ENCODE data around the gene FZD10.

FZD10 gene

GRCh38 chr12:130154276-130155070 lies 7.8 kb upstream of the FZD10 start:
- DNase-seq (ENCODE audit: low spot score): no peak

DNA sequence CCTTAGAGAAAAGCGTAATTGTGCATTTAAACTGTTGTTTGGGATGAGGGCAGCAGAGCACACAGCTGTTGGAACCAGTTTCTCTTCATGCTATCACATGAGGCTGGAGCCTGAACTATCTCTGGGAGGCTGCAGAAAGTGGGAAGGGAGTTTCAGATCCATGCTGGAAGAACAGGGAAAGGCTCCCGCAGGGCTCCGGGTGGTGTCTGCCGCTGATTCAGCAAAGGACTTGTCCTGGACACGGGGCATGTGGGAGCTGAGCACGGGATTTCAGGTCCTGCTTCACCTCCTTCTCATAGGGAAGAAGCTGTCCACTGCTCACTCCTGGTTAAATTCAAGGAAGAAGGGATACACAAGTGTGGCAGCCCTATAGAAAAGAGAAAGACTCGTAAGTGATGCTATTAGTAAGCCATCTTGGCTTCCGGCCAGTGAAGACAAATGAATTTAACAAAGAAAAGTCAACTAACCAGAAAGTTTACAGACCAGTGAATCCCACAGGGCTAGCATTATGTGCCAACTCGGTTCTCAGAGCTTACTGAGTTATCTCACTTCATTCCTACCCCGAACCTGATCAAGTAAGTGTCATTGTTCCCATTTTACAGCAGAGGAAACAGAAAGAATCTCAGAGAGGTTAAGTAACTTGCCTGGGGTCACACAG lies 6.7 kb upstream of the FZD10 start:
- DNase-seq (ENCODE audit: low spot score): no peak

- DNase-seq (ENCODE audit: low spot score): no peak
Measured at GRCh38 chr12:130156652-130157275, 5.5 kb upstream of the FZD10 start.

DNA sequence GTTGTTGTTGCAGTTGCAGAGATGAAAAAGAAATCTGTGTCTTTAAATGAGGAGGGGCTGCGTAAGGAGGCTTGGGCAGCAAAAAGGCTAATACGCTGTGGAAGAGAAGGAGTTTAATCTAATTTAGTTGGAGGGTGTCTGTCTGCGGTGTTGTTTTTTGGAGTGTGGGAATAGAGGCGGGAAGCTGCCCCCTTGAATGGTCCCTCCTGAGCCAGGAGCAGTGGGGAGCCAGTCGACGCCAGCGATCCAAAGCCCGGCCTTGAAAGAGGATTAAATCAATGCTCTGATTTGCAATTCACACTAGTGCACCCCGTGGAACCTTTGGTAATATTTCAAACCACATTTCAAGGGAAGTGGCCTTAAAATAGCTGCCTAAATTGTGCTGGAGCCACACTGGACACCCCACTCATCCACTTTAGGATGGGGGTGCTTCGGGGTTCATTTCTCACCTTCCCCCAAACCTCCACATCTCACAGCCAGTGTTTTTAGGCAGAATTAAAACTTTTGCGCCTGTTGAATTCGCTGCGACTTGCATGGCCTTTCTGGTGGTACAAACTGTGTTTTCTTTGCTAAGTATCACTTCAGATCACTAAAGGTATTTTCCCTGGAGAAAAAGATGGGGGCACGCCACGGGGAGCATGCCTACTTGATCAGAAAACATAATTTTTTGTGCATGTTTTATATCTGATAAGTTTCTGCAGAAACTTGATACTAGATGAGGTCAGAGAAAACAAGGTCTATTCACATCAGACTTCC lies 4.1 kb upstream of the FZD10 start:
- DNase-seq (ENCODE audit: low spot score): no peak

DNA sequence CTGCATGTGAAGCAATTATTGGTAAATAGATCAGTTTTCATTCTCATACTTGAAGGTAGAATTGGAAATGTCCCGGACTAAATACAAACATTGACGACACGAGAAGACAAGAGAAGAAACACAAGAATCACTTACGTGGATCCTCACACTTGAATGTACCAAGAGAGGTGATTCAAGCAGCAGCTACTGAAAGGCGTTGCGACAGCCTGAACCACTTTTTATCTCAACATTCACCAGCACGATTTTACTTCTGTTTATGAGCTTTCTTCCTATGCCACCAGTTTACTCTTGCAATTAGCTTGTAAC lies 3.6 kb upstream of the FZD10 start:
- DNase-seq (ENCODE audit: low spot score): no peak

DNA sequence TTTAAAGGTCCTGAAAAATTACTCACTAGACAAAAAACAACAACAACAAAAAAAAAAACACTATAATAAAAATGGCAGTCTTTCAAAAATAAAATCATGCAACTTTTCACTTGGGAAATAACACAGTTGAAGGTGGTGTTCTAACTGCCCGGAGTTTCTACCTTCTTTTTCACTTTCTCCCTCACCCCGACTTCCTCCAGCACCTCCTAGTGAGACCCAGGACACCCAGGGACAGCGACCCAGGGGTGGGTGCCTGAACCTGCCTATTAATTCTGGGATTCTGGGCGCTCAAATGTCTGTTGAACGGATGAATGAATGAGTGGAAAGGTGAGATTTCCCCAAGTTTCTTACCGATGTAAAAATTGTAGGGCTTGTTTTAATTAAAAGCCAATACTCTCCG lies 2.0 kb upstream of the FZD10 start:
- no peak for DNase-seq (ENCODE audit: low spot score)

DNA sequence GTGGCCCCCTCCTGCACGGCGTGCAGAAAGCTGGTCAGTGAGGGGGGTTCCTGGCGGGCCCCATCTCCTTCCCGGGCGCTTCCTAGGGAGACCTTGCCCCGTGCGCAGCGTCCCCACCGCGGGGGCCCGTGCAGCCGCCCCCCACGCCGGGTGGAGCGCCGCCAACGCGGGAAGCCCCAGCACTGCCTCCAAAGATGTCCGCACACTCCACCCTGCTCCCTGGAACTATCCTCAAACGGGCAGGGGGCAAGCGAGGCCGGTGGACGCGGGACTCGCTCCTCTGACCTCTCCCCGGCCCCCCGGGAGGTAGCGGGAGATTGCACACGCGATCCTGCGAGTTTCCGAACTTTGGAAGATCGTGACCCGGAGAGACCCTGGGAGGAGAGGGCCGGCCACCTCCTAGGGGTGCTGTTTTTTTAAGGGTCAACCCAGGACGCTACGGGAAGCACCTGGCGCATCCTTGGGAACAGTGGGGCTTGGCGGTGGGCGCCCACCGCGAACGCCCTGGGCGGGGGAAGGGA lies 1.5 kb upstream of the FZD10 start:
- DNase-seq (ENCODE audit: low spot score): no peak

- no peak for DNase-seq (ENCODE audit: low spot score)
Measured at GRCh38 chr12:130161261-130162243, 712 bp upstream of the FZD10 start.

GRCh38 chr12:130162745-130163460 lies 639 bp downstream of the FZD10 start:
- no peak for DNase-seq (ENCODE audit: low spot score)

DNA sequence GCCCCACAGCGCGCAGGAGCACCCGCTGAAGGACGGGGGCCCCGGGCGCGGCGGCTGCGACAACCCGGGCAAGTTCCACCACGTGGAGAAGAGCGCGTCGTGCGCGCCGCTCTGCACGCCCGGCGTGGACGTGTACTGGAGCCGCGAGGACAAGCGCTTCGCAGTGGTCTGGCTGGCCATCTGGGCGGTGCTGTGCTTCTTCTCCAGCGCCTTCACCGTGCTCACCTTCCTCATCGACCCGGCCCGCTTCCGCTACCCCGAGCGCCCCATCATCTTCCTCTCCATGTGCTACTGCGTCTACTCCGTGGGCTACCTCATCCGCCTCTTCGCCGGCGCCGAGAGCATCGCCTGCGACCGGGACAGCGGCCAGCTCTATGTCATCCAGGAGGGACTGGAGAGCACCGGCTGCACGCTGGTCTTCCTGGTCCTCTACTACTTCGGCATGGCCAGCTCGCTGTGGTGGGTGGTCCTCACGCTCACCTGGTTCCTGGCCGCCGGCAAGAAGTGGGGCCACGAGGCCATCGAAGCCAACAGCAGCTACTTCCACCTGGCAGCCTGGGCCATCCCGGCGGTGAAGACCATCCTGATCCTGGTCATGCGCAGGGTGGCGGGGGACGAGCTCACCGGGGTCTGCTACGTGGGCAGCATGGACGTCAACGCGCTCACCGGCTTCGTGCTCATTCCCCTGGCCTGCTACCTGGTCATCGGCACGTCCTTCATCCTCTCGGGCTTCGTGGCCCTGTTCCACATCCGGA lies 1.4 kb downstream of the FZD10 start:
- no peak for DNase-seq (ENCODE audit: low spot score)

DNA sequence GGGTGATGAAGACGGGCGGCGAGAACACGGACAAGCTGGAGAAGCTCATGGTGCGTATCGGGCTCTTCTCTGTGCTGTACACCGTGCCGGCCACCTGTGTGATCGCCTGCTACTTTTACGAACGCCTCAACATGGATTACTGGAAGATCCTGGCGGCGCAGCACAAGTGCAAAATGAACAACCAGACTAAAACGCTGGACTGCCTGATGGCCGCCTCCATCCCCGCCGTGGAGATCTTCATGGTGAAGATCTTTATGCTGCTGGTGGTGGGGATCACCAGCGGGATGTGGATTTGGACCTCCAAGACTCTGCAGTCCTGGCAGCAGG lies 1.9 kb downstream of the FZD10 start:
- DNase-seq (ENCODE audit: low spot score): no peak

DNA sequence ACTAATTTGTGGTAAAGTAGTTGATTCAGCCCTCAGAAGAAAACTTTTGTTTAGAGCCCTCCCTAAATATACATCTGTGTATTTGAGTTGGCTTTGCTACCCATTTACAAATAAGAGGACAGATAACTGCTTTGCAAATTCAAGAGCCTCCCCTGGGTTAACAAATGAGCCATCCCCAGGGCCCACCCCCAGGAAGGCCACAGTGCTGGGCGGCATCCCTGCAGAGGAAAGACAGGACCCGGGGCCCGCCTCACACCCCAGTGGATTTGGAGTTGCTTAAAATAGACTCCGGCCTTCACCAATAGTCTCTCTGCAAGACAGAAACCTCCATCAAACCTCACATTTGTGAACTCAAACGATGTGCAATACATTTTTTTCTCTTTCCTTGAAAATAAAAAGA lies 2.7 kb downstream of the FZD10 start:
- no peak for DNase-seq (ENCODE audit: low spot score)

GRCh38 chr12:130166306-130166705 lies 4.0 kb downstream of the FZD10 start:
- DNase-seq (ENCODE audit: low spot score): no peak

DNA sequence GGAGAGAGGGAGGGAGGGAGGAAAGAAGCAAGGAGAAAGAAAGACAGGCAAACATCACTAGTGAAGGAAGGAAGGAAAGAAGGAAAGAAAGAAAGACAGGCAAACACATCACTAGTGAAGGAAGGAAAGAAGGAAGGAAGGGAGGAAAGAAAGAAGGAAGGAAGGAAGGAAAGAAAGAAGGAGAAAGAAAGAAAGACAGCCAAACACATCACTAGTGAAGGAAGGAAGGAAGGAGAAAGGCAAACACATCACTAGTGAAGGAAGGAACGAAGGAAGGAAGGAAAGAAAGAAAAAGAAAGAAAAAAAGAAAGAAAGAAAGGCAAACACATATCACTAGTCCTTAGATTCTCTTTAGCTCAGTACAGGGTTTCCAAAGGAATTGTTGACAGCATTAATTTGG lies 5.3 kb downstream of the FZD10 start:
- DNase-seq (ENCODE audit: low spot score): no peak

DNA sequence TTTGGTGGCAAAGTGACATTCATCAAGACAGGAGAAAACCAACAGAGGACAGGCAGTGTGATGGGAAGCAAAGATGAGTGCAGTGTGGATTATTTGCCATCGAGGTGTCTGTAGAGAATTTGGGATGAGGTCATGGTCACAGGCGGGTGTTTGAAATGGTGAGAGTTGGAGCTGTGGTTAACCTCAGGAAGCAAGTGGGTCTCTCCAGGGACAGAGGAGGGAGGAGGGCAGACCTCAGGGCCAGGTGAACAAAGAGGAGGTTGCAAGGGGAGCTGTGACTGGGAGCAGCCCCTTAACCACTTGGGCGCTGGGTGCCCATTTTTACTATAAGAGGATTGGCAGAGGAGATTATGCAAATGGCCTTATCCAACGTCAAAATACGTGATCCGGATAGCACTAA lies 7.0 kb downstream of the FZD10 start:
- DNase-seq (ENCODE audit: low spot score): no peak

- DNase-seq (ENCODE audit: low spot score): no peak
Measured at GRCh38 chr12:130169924-130170323, 7.7 kb downstream of the FZD10 start.

DNA sequence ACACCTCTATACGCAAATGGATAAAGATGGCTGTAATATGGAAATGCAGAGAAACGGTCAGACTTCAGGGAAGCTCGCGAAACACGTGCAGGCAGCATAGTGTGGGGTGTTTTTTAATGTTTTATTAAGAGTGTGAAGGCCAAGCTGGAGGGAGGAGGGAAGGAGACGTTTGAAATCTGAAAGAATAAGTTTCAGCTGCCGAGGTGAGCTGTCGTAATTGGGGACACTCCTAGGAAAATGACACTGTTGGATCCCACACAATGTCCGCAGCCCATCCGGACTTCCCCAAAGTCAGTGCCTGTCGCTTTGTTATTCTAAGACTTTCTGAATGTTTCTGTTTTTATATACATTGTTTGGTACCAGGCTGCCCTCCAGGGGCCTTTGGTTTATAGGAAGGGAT lies 8.3 kb downstream of the FZD10 start:
- DNase-seq (ENCODE audit: low spot score): no peak

GRCh38 chr12:130177635-130178242 lies 15.5 kb downstream of the FZD10 start:
- no peak for DNase-seq (ENCODE audit: low spot score)

DNA sequence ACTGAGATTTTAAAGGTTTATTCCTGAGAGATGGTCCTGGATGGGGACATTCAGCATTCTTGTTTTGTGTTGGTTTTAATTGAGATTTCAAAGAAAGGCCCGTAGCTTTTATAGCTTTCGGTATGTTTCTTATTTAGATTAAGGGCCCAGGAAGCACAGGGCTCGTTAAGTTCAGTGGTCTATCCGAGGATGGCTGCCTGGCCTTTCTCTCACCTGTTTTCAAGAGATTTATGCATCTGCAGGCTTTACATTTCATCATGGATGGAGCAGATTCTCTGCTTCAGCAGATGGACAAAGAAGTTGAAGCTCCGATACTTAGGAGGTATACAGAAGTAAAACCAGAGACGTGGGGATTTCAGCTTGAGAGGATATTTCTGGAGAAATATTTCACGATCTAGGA lies 16.0 kb downstream of the FZD10 start:
- DNase-seq (ENCODE audit: low spot score): no peak

DNA sequence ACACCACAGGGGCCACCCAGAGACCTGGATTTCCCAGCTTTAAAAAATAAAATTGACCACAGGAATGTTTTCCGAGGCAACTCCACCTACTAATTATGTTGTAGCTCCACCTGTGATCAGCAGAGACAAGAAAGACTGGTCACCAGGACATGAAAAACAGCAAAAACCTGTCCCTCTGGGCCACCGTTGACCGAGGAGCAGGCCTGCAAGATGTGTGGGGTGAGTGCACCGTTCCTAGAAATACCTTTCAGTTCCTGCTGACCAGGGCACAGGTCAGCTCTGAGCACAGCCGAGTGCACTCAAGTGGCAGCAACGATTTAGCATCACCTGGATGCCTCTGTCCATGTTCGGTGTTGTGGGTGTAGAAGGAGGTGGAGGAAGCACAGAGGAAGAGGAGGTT lies 16.9 kb downstream of the FZD10 start:
- DNase-seq (ENCODE audit: low spot score): no peak

All from HuH-7 (cell line).